ENCODE measurements around the gene PALD1. TPM values are rescaled to one million over a fixed set of nuclear protein-coding genes. Genes with fewer than 3 reads are reported as not detected.

PALD1 gene
- total and polyA plus RNA-seq, 9 of the 15 experiments (the other 6 are each of a cell fraction or from before 2014, with no cell fraction given) = 0.03 to 0.29 (median 0.09) TPM; not detected in 2

DNA sequence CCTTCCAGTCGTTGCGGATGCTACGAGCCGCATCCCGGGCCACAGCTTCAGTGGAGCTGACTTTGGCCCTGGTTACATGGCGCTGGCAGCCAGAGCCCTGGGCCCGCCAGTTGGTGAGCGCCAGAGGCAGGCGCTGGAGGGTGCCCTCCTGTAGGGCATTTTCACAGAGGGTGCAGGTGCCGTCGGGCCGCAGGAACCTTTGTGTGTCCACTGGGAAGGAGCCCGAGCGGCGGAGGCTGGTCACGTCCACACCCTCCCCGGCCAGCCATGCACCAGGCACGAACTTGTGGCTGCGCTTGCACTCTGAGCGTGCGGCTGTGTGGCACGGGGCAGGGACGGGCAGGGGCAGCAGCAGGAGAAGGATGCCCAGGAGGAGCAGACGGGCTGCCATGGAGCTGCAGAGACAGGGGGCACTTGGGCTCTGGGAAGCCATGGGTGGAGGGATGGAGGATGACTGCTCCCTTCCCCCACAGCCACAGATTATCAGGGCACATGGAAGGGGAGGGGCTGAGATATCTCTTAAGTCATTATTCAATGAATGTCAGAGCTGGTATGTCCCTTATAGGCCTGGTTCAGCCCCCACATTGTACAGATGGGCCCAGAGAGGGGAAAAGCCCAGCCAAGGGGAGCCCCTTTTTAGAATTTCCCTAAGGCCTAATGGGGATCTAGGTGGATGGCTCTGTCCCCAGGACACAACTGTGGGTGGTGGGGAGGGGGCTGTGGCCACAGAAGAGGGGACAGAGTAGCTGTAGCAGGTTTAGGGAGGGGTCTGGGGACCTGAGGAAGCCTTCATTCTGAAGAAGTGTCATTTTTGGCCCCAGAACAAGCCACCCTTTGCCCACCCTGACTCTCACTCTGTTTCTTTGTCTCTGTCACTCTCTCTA, 122.2 kb downstream of the PALD1 start (continued):
- TF ChIP-seq, protein P1, sequence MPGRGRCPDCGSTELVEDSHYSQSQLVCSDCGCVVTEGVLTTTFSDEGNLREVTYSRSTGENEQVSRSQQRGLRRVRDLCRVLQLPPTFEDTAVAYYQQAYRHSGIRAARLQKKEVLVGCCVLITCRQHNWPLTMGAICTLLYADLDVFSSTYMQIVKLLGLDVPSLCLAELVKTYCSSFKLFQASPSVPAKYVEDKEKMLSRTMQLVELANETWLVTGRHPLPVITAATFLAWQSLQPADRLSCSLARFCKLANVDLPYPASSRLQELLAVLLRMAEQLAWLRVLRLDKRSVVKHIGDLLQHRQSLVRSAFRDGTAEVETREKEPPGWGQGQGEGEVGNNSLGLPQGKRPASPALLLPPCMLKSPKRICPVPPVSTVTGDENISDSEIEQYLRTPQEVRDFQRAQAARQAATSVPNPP (IDR thresholded peaks at IDR 0.05; ENCODE audit: borderline replicate concordance, insufficient read depth, insufficient read length) = no peak
- TF ChIP-seq, protein P2, sequence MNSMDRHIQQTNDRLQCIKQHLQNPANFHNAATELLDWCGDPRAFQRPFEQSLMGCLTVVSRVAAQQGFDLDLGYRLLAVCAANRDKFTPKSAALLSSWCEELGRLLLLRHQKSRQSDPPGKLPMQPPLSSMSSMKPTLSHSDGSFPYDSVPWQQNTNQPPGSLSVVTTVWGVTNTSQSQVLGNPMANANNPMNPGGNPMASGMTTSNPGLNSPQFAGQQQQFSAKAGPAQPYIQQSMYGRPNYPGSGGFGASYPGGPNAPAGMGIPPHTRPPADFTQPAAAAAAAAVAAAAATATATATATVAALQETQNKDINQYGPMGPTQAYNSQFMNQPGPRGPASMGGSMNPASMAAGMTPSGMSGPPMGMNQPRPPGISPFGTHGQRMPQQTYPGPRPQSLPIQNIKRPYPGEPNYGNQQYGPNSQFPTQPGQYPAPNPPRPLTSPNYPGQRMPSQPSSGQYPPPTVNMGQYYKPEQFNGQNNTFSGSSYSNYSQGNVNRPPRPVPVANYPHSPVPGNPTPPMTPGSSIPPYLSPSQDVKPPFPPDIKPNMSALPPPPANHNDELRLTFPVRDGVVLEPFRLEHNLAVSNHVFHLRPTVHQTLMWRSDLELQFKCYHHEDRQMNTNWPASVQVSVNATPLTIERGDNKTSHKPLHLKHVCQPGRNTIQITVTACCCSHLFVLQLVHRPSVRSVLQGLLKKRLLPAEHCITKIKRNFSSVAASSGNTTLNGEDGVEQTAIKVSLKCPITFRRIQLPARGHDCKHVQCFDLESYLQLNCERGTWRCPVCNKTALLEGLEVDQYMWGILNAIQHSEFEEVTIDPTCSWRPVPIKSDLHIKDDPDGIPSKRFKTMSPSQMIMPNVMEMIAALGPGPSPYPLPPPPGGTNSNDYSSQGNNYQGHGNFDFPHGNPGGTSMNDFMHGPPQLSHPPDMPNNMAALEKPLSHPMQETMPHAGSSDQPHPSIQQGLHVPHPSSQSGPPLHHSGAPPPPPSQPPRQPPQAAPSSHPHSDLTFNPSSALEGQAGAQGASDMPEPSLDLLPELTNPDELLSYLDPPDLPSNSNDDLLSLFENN (IDR thresholded peaks at IDR 0.05; ENCODE audit: low read depth in 2 of 2, low read length in 2 of 2) = no peak
- TF ChIP-seq HDGF (IDR thresholded peaks at IDR 0.05) (no peak), NR4A1 (CRISPR knock-in tag; IDR thresholded peaks at IDR 0.05) (no peak), NR4A1 (tag; IDR thresholded peaks at IDR 0.05) (peak; percentile 56; the same call in 1 of the 2 replicates), CBFA2T2 (conservative IDR thresholded peaks at IDR 0.05) (no peak), DNMT1 (IDR thresholded peaks at IDR 0.05) (no peak), CBX2 (IDR thresholded peaks at IDR 0.05; ENCODE audit: insufficient read depth, low read length, poor library complexity, severe bottlenecking) (no peak), SRSF7 (optimal IDR thresholded peaks at IDR 0.05; ENCODE audit: low read depth, low read length) (no peak), KAT8 (IDR thresholded peaks at IDR 0.05; ENCODE audit: low read depth) (no peak), ZKSCAN1 (IDR thresholded peaks at IDR 0.05; ENCODE audit: low read depth, low read length) (no peak), ZNF12 (CRISPR knock-in tag; IDR thresholded peaks at IDR 0.05) (no peak)
- TF ChIP-seq, protein P3, sequence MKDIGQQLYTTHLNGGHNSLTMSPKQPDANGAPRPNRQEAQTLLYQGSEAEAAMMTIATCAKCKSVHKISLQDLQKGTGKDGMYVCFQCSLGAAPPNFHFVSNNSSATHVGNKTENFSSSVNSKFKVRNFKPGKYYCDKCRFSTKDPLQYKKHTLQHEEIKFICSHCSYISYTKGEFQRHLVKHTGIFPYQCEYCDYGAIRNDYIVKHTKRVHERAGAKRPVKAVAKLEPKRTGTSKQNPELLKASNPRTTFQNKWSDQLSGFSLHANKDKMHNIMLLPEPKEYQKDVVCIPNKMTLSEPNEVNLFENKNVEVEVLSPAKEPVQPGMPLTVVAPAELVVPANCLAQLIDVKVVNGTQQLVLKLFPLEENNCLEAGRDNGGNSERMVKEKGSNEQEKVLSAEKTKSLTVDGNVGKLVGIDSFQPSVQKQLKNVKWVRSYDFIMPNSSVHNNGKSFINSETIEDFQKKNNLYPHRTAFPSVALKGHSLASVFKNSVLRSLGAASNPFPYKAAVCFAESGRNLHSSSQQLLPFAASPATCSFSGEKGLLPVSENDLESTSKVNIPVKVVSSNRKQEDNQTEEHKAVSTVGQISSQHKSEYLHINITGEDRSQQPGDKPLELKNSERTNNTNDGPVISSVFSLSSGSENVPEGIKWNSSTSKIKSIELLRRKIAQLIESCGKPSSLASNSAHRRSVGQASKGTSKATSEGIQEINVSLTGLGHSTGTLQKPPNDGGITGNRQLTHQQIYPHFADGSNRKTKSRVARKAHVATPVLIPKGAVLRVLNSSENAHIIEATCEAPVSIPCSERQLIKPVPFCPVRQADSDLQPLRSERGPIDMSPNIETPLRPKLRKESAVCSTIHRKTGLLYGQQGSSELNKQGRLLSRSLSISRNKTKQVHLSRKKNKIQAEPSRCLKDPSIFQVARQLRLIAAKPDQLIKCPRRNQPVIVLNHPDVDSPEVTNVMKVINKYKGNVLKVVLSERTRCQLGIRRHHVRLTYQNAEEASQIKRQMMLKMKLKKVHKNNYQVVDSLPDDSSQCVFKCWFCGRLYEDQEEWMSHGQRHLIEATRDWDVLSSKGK (CRISPR knock-in tag; IDR thresholded peaks at IDR 0.05) = no peak
- TF ChIP-seq, protein P4, sequence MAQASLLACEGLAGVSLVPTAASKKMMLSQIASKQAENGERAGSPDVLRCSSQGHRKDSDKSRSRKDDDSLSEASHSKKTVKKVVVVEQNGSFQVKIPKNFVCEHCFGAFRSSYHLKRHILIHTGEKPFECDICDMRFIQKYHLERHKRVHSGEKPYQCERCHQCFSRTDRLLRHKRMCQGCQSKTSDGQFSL (CRISPR knock-in tag; IDR thresholded peaks at IDR 0.05) = no peak
- TF ChIP-seq, protein P4 (tag; IDR thresholded peaks at IDR 0.05) = no peak
